H1 (cell line): ENCODE measurements around the gene EPB41L1. TPM values are rescaled to one million over a fixed set of nuclear protein-coding genes. Genes with fewer than 3 reads are reported as not detected.
A peak's percentile ranks its signal among the peaks of the same experiment; 100 is the strongest.

ENCODE experiments used
- CTCF ChIA-PET: fragments of 300-600 bp; sonication (Branson Sonifier 250); formaldehyde crosslinking; loops from one replicate; lab custom pipeline; 2021; ENCODE audit not compliant: partially characterized antibody; lab: Charles Lee
- POLR2A ChIA-PET: fragments of 300-600 bp; sonication (Branson Sonifier 250); formaldehyde crosslinking; loops from one replicate; lab custom pipeline; 2021; ENCODE audit warnings: inconsistent platforms; ENCODE audit not compliant: partially characterized antibody; lab: Charles Lee
- DNase-seq, 2 experiments: peaks; one replicate each; pipeline versions ENCODE4 v3.0.0 to v3.0.0-alpha.2; 2010 to 2022; ENCODE audit warnings: low spot score in 2 of 2, low read depth in 1 of 2, mixed read lengths in 1 of 2
- FAIRE-seq: peaks from 2 replicates; lab custom pipeline; 2011; peaks lifted over from hg19 to GRCh38; lab: Jason Lieb, UNC
- H2AFZ ChIP-seq: 2 replicates; pipeline ENCODE4 v1.8.1; 2012; ENCODE audit warnings: low read length, inconsistent platforms
- H2AK5ac ChIP-seq: 2 replicates; pipeline ENCODE4 v1.6.1; 2013; ENCODE audit warnings: low read depth, low read length
- H2BK120ac ChIP-seq: replicated peaks from 2 replicates; pipeline ENCODE3; 2013; ENCODE audit warnings: low read depth, low read length, inconsistent platforms
- H2BK12ac ChIP-seq: 2 replicates; pipeline ENCODE4 v1.6.1; 2013; ENCODE audit warnings: low read depth, low read length
- H2BK15ac ChIP-seq: 2 replicates; pipeline ENCODE4 v1.6.1; 2013; ENCODE audit warnings: low read length
- H2BK20ac ChIP-seq: 2 replicates; pipeline ENCODE4 v1.6.1; 2013; ENCODE audit warnings: low read length
- H2BK5ac ChIP-seq: 2 replicates; pipeline ENCODE4 v1.6.1; 2013; ENCODE audit warnings: low read depth, low read length
- H3K14ac ChIP-seq: 2 replicates; pipeline ENCODE4 v1.6.1; 2013; ENCODE audit warnings: inconsistent platforms; ENCODE audit not compliant: insufficient read length
- H3K18ac ChIP-seq: 2 replicates; pipeline ENCODE4 v1.6.1; 2013; ENCODE audit warnings: low read length; ENCODE audit errors: extremely low read depth
- H3K23ac ChIP-seq: 2 replicates; pipeline ENCODE4 v1.6.1; 2013; ENCODE audit warnings: inconsistent platforms; ENCODE audit not compliant: insufficient read length
- H3K23me2 ChIP-seq: 2 replicates; pipeline ENCODE4 v1.6.1; 2013; ENCODE audit warnings: low read depth, low read length
- H3K27ac ChIP-seq: 2 replicates; pipeline ENCODE4 v1.6.1; 2011; ENCODE audit warnings: low read depth, low read length, inconsistent platforms
- H3K27me3 ChIP-seq, 4 experiments: replicated peaks in 1 of 4; 1 replicate in 1 of 4; 2 replicates in 3 of 4; pipeline versions ENCODE4 v1.6.1 to v1.8.1; 2011 to 2013; ENCODE audit warnings: low read length in 3 of 4, mild to moderate bottlenecking in 3 of 4, inconsistent platforms in 2 of 4, mixed read lengths in 2 of 4, moderate library complexity in 1 of 4; ENCODE audit not compliant: control insufficient read depth in 3 of 4, insufficient read depth in 3 of 4; ENCODE audit errors: extremely low read depth in 1 of 4
- H3K36me3 ChIP-seq, 4 experiments: 2 replicates each; pipeline versions ENCODE4 v1.6.1 to v1.8.1; 2011 to 2013; ENCODE audit warnings: mild to moderate bottlenecking in 4 of 4, low read length in 3 of 4, moderate library complexity in 2 of 4, control low read depth in 1 of 4, inconsistent platforms in 1 of 4; ENCODE audit not compliant: insufficient read depth in 4 of 4, control insufficient read depth in 2 of 4
- H3K4ac ChIP-seq: replicated peaks from 2 replicates; pipeline ENCODE3; 2013; ENCODE audit warnings: low read length, low read depth, mixed read lengths, inconsistent platforms; ENCODE audit not compliant: insufficient read length
- H3K4me1 ChIP-seq, 4 experiments: replicated peaks in 1 of 4; 1 replicate in 1 of 4; 2 replicates in 3 of 4; pipeline versions ENCODE4 v1.6.1 to v1.8.1; 2011 to 2013; ENCODE audit warnings: low read length in 3 of 4, inconsistent platforms in 2 of 4, mixed read lengths in 1 of 4; ENCODE audit not compliant: insufficient read depth in 4 of 4, control insufficient read depth in 3 of 4
- H3K4me2 ChIP-seq, 2 experiments: 2 replicates each; pipeline versions ENCODE4 v1.6.1 to v1.8.1; 2011 to 2013; ENCODE audit warnings: low read depth in 2 of 2, low read length in 2 of 2, control low read depth in 1 of 2, inconsistent platforms in 1 of 2, mild to moderate bottlenecking in 1 of 2; ENCODE audit not compliant: insufficient read depth in 1 of 2
- H3K4me3 ChIP-seq, 4 experiments: fragments of 200-600, 300-600 bp in 1 of 4; sonication (generic), shearing (Covaris generic), sonication (Bioruptor Twin) in 1 of 4; 2 replicates each; pipeline versions ENCODE4 v1.5.1 to v1.8.1; 2011 to 2016; ENCODE audit warnings: low read length in 4 of 4, low read depth in 3 of 4, control low read depth in 2 of 4, inconsistent platforms in 2 of 4, mild to moderate bottlenecking in 2 of 4, mixed read lengths in 1 of 4, moderate library complexity in 1 of 4; ENCODE audit not compliant: insufficient read depth in 2 of 4; ENCODE audit errors: extremely low read depth in 1 of 4
- H3K56ac ChIP-seq: replicated peaks from 2 replicates; pipeline ENCODE3; 2013; ENCODE audit warnings: low read depth, mild to moderate bottlenecking, mixed read lengths, low read length, inconsistent platforms; ENCODE audit not compliant: insufficient read length
- H3K79me1 ChIP-seq: 2 replicates; pipeline ENCODE4 v1.6.1; 2013; ENCODE audit warnings: low read depth, low read length, control low read depth
- H3K79me2 ChIP-seq, 2 experiments: 2 replicates each; pipeline versions ENCODE4 v1.6.1 to v1.8.1; 2012 to 2013; ENCODE audit warnings: low read length in 2 of 2, mild to moderate bottlenecking in 2 of 2, inconsistent platforms in 1 of 2; ENCODE audit not compliant: insufficient read depth in 2 of 2, control insufficient read depth in 1 of 2
- H3K9ac ChIP-seq, 4 experiments: replicated peaks in 1 of 4; 1 replicate in 1 of 4; 2 replicates in 3 of 4; pipeline versions ENCODE4 v1.6.1 to v1.8.1; 2011 to 2013; ENCODE audit warnings: low read depth in 3 of 4, low read length in 3 of 4, control low read depth in 2 of 4, mild to moderate bottlenecking in 2 of 4, moderate library complexity in 2 of 4, inconsistent platforms in 1 of 4; ENCODE audit errors: extremely low read depth in 1 of 4
- H3K9me3 ChIP-seq, 2 experiments: 2 replicates each; pipeline versions ENCODE4 v1.6.1 to v1.8.1; 2012 to 2013; ENCODE audit warnings: mild to moderate bottlenecking in 2 of 2, moderate library complexity in 2 of 2, control low read depth in 1 of 2, inconsistent platforms in 1 of 2, low read depth in 1 of 2, low read length in 1 of 2, mixed read lengths in 1 of 2; ENCODE audit not compliant: insufficient read depth in 2 of 2
- H4K20me1 ChIP-seq, 2 experiments: replicated peaks in 1 of 2; 2 replicates each; pipeline versions ENCODE3 to v1.8.1; 2011 to 2013; ENCODE audit warnings: inconsistent platforms in 2 of 2, low read length in 2 of 2, mild to moderate bottlenecking in 1 of 2; ENCODE audit not compliant: insufficient read depth in 2 of 2, control insufficient read depth in 1 of 2
- H4K5ac ChIP-seq: 2 replicates; pipeline ENCODE4 v1.6.1; 2013; ENCODE audit warnings: low read length, low read depth, mixed read lengths, inconsistent platforms; ENCODE audit not compliant: insufficient read length
- H4K8ac ChIP-seq: 2 replicates; pipeline ENCODE4 v1.8.0; 2013; ENCODE audit warnings: mild to moderate bottlenecking, moderate library complexity, low read length, inconsistent platforms; ENCODE audit not compliant: insufficient read depth; ENCODE audit errors: extremely low read depth
- H4K91ac ChIP-seq: replicated peaks from 2 replicates; pipeline ENCODE3; 2013; ENCODE audit warnings: low read length, mixed read lengths, inconsistent platforms; ENCODE audit not compliant: insufficient read length
- BRCA1 ChIP-seq: IDR thresholded peaks from 2 replicates; pipeline ENCODE4 v1.6.1; 2012; ENCODE audit warnings: low read depth, low read length, improper control_type of control experiment
- CBX8 ChIP-seq: fragments of 300-800, 300-1000 bp; sonication (generic); IDR thresholded peaks from 2 replicates; pipeline ENCODE4 v1.7.1; 2016; ENCODE audit warnings: low read depth, low read length, borderline replicate concordance
- CEBPB ChIP-seq: IDR thresholded peaks from 2 replicates; pipeline ENCODE4 v1.6.1; 2012; ENCODE audit warnings: low read depth, low read length
- EZH2 ChIP-seq: fragments of 200-600 bp; sonication (generic); IDR thresholded peaks from 2 replicates; pipeline ENCODE4 v1.7.1; 2012; ENCODE audit warnings: low read depth, mild to moderate bottlenecking, moderate library complexity, low read length, inconsistent platforms; ENCODE audit not compliant: severe bottlenecking
- GTF2F1 ChIP-seq: IDR thresholded peaks from 2 replicates; pipeline ENCODE4 v1.6.1; 2012; ENCODE audit warnings: low read depth, low read length, improper control_type of control experiment, borderline replicate concordance
- JUND ChIP-seq: IDR thresholded peaks from 2 replicates; pipeline ENCODE4 v1.6.1; 2011; ENCODE audit warnings: mild to moderate bottlenecking, improper control_type of control experiment, low read length
- NANOG ChIP-seq: IDR thresholded peaks from 2 replicates; pipeline ENCODE4 v1.6.1; 2011; ENCODE audit warnings: low read length, low read depth, mild to moderate bottlenecking, inconsistent platforms; ENCODE audit not compliant: insufficient read depth, poor library complexity, severe bottlenecking
- NRF1 ChIP-seq: IDR thresholded peaks from 2 replicates; pipeline ENCODE4 v1.6.1; 2011; ENCODE audit warnings: mild to moderate bottlenecking, low read depth, low read length, improper control_type of control experiment
- RAD21 ChIP-seq, 2 experiments: IDR thresholded peaks in 1 of 2; conservative IDR thresholded peaks in 1 of 2; 2 replicates each; pipeline ENCODE4 v1.6.1; 2011; ENCODE audit warnings: low read depth in 2 of 2, low read length in 2 of 2, improper control_type of control experiment in 1 of 2, inconsistent platforms in 1 of 2, mild to moderate bottlenecking in 1 of 2, moderate library complexity in 1 of 2
- RBBP5 ChIP-seq: IDR thresholded peaks from 2 replicates; pipeline ENCODE4 v1.7.1; 2012; ENCODE audit warnings: low read depth, mild to moderate bottlenecking, inconsistent platforms, low read length, moderate library complexity, borderline replicate concordance
- RFX5 ChIP-seq: IDR thresholded peaks from 2 replicates; pipeline ENCODE4 v1.6.1; 2011; ENCODE audit warnings: low read depth, low read length, improper control_type of control experiment, borderline replicate concordance
- SIN3A ChIP-seq, 2 experiments: IDR thresholded peaks in 1 of 2; conservative IDR thresholded peaks in 1 of 2; 2 replicates each; pipeline ENCODE4 v1.6.1; 2011 to 2012; ENCODE audit warnings: low read length in 2 of 2, improper control_type of control experiment in 1 of 2, low read depth in 1 of 2, mild to moderate bottlenecking in 1 of 2
- SIRT6 ChIP-seq: IDR thresholded peaks from one replicate; pipeline ENCODE4 v1.7.1; 2012; ENCODE audit warnings: low read length, inconsistent platforms
- WGBS, 2 experiments: shearing (Covaris generic) in 1 of 2; methylation state at CpG; one replicate each; pipeline versions ENCODE4 v1.1.6 to v1.1.7; 2013 to 2015; ENCODE audit warnings: low lambda C conversion rate in 2 of 2, mixed read lengths in 2 of 2, inconsistent platforms in 1 of 2, low coverage in 1 of 2, missing lambda C conversion rate in 1 of 2; ENCODE audit not compliant: insufficient replicate concordance in 2 of 2, insufficient coverage in 1 of 2, insufficient read length in 1 of 2; ENCODE audit errors: extremely low coverage in 1 of 2, missing lambda C conversion rate in 1 of 2; 5-methylcytosine and 5-hydroxymethylcytosine counted together
- polyA plus RNA-seq, 7 experiments: library from polyadenylated mRNA; depleted of rRNA in 3 of 7; stranded (reverse) in 5 of 7; unstranded in 2 of 7; fragments of >200 nt in 5 of 7; fragments of 200-250 nt in 2 of 7; gene quantifications; 1 replicate in 5 of 7; 2 replicates in 1 of 7; 4 replicates in 1 of 7; pipeline versions ENCODE4 v1.2.1 to v1.2.3, GENCODE V29; 2011 to 2013; ENCODE audit warnings: missing spikeins in 2 of 7, mixed read lengths in 2 of 7
- total RNA-seq: library from RNA; stranded (reverse); fragmentation: NEBNext Ultra II Directional; extraction: Animal tissue kit (Norgen Biotek cat#: 25700); gene quantifications from 2 replicates; pipeline ENCODE4 v1.2.1, GENCODE V29; 2021

The EPB41L1 gene
- total and polyA plus RNA-seq, 2 of the 8 experiments (the other 6 are each of a cell fraction or from before 2014, with no cell fraction given): 14.8 to 36.0 TPM

DNA sequence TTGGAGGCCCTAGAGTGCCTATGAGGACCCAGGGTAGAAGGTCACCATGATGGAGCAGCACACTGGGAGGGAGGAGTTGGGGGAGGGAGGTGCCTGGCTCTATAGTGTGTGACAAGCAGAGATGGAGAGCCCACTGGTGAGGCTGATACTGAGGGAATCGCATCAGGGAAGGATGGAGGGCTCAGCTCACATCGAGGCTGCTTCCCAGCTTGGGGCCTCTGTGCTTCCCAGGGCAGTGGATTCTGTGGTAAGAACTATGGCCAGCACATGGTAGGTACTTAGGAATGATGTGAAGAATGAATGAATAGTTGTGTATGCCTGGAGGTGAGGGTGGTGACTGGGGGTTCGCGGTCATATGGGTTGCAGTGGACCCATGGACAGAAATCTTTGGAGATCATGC, 1.3 kb upstream of the EPB41L1 start:
- H2BK12ac ChIP-seq: peak overlapping the region; percentile 10; the same call in 1 of the 2 replicates
- no peak overlapping the region for H2AFZ ChIP-seq
- H3K9ac ChIP-seq: no peak overlapping the region
- H3K79me2 ChIP-seq: no peaks in the 10 kb centered on the region
- no peak overlapping the region; the same call in 1 of the 2 replicates for H4K8ac ChIP-seq
- FAIRE-seq: no peak
- no peak overlapping the region for H3K56ac ChIP-seq
- H3K4me1 ChIP-seq: peaks cover 3 to 15% (median 9%) of the 10 kb centered on the region in 4 experiments
- no peak overlapping the region for H3K23ac ChIP-seq
- no peak overlapping the region for H2BK20ac ChIP-seq
- no peaks in the 10 kb centered on the region for H3K36me3 ChIP-seq
- peaks cover 4 to 8% of the 10 kb centered on the region in 2 experiments for H4K20me1 ChIP-seq
- DNase-seq: no peak
- 100% methylated on average over 4 of the region's 4 CpGs; no CpG with 5 or more reads in 1 of the 2 experiments for WGBS, 2 experiments
- ChIA-PET POLR2A (interaction anchor here (0.8 to 1.1 kb wide), 2 partner anchors 9 to 10 kb away, joined by 3 to 4 read pairs; no protein-coding TSS in a partner anchor), CTCF (interaction anchor here (0.6 to 1.8 kb wide), 6 partner anchors 10 to 456 kb away, joined by 3 to 5 read pairs (median 3); no protein-coding TSS in a partner anchor)
- H2AK5ac ChIP-seq: peak overlapping the region; percentile 32; the same call in 1 of the 2 replicates
- H3K4me2 ChIP-seq: no peak overlapping the region; a peak in 1 of 4 replicates
- 0 out of 2 replicates have a peak overlapping the region, but pooled peaks have one; percentile 14 for H2BK15ac ChIP-seq
- H4K5ac ChIP-seq: no peak overlapping the region
- H2BK120ac ChIP-seq: no peak overlapping the region
- no peak overlapping the region for H3K27ac ChIP-seq
- H3K27me3 ChIP-seq: peaks cover 0 to 4% (median under 1%) of the 10 kb centered on the region in 4 experiments; a peak in 3 of 7 replicates
- H3K18ac ChIP-seq: no peak overlapping the region
- H3K4me3 ChIP-seq: no peak overlapping the region
- H4K91ac ChIP-seq: no peak overlapping the region
- H3K79me1 ChIP-seq: no peaks in the 10 kb centered on the region; the same call in 1 of the 2 replicates
- no peak overlapping the region for H2BK5ac ChIP-seq
- H3K23me2 ChIP-seq: peaks cover 6% of the 10 kb centered on the region; the same call in 1 of the 2 replicates
- no peak overlapping the region for H3K14ac ChIP-seq
- no peaks in the 10 kb centered on the region for H3K9me3 ChIP-seq
- H3K4ac ChIP-seq: no peak overlapping the region
- no peak for TF ChIP-seq NANOG
- TF ChIP-seq CBX8: no peak
- no peak for TF ChIP-seq GTF2F1
- TF ChIP-seq JUND: no peak
- no peak for TF ChIP-seq RAD21 (IDR thresholded peaks at IDR 0.05 in 1 of 2, conservative IDR thresholded peaks at IDR 0.05 in 1 of 2; ENCODE audit: low read depth in 2 of 2, low read length in 2 of 2)
- TF ChIP-seq CEBPB: no peak
- TF ChIP-seq BRCA1: no peak
- TF ChIP-seq SIN3A (conservative IDR thresholded peaks at IDR 0.05 in 1 of 2, IDR thresholded peaks at IDR 0.05 in 1 of 2; ENCODE audit: low read depth in 1 of 2, low read length in 2 of 2): no peak
- TF ChIP-seq EZH2: no peak
- no peak for TF ChIP-seq NRF1
- TF ChIP-seq RFX5: no peak
- no peak for TF ChIP-seq SIRT6
- TF ChIP-seq RBBP5: no peak
